Measurements from ENCODE around the gene PCNT. TPM values are rescaled to one million over a fixed set of nuclear protein-coding genes. Genes with fewer than 3 reads are reported as not detected.

Gene PCNT
- total and polyA plus RNA-seq, 2 of the 8 experiments (the other 6 are each of a cell fraction or from before 2014, with no cell fraction given) = 9.9 to 45.1 TPM

GRCh38 chr21:46441331-46441730 lies 117.4 kb downstream of the PCNT start:
- no peak overlapping the region for H3K18ac ChIP-seq (ENCODE audit: extremely low read depth, low read length)
- no peak overlapping the region for H3K9ac ChIP-seq (replicated peaks in 1 of 4; ENCODE audit: extremely low read depth in 1 of 4, low read depth in 3 of 4, low read length in 3 of 4)
- no peak overlapping the region for H4K8ac ChIP-seq (ENCODE audit: extremely low read depth, insufficient read depth, low read length)
- no peak overlapping the region for H3K23ac ChIP-seq (ENCODE audit: insufficient read length)
- no peak overlapping the region for H2BK120ac ChIP-seq (replicated peaks; ENCODE audit: low read depth, low read length)
- no peak overlapping the region for H2BK5ac ChIP-seq (ENCODE audit: low read depth, low read length)
- no peak overlapping the region for H2AFZ ChIP-seq (ENCODE audit: low read length)
- peaks cover 0 to 2% of the 10 kb centered on the region in 2 experiments for H4K20me1 ChIP-seq (replicated peaks in 1 of 2; ENCODE audit: control insufficient read depth in 1 of 2, insufficient read depth in 2 of 2, low read length in 2 of 2)
- TF ChIP-seq CHD1 (IDR thresholded peaks at IDR 0.05; ENCODE audit: low read depth, low read length) = no peak
- no peak for TF ChIP-seq RNF2 (IDR thresholded peaks at IDR 0.05; ENCODE audit: borderline replicate concordance, low read depth, low read length, missing control alignments, poor library complexity, severe bottlenecking)
- no peak for TF ChIP-seq BACH1 (IDR thresholded peaks at IDR 0.05; ENCODE audit: low read length)
- H4K91ac ChIP-seq (replicated peaks; ENCODE audit: insufficient read length, low read length) = no peak overlapping the region
- no peak overlapping the region for H4K5ac ChIP-seq (ENCODE audit: insufficient read length, low read depth, low read length)
- no peak for DNase-seq (ENCODE audit: low read depth in 1 of 2, low spot score in 2 of 2)
- WGBS, 2 experiments (ENCODE audit: extremely low coverage in 1 of 2, insufficient coverage in 1 of 2, insufficient read length in 1 of 2, insufficient replicate concordance in 2 of 2, low coverage in 1 of 2, low lambda C conversion rate in 2 of 2, missing lambda C conversion rate in 1 of 2) = 95% methylated on average over 11 of the region's 14 CpGs; no CpG with 5 or more reads in 1 of the 2 experiments
- no peaks in the 10 kb centered on the region for H3K9me3 ChIP-seq (ENCODE audit: insufficient read depth in 2 of 2, low read depth in 1 of 2, low read length in 1 of 2)
- FAIRE-seq = no peak
- no peaks in the 10 kb centered on the region for H3K23me2 ChIP-seq (ENCODE audit: low read depth, low read length)
- ChIA-PET POLR2A (ENCODE audit: partially characterized antibody) (no interaction called here), CTCF (ENCODE audit: partially characterized antibody) (no interaction called here)
- H3K4me3 ChIP-seq (ENCODE audit: extremely low read depth in 1 of 4, insufficient read depth in 2 of 4, low read depth in 3 of 4, low read length in 4 of 4) = no peak overlapping the region
- H3K27me3 ChIP-seq (replicated peaks in 1 of 4; ENCODE audit: control insufficient read depth in 3 of 4, extremely low read depth in 1 of 4, insufficient read depth in 3 of 4, low read length in 3 of 4) = no peaks in the 10 kb centered on the region
- H3K4me1 ChIP-seq (replicated peaks in 1 of 4; ENCODE audit: control insufficient read depth in 3 of 4, insufficient read depth in 4 of 4, low read length in 3 of 4) = peaks cover 0 to 4% (median 0%) of the 10 kb centered on the region in 4 experiments; a peak in 2 of 7 replicates
- H3K79me2 ChIP-seq (ENCODE audit: control insufficient read depth in 1 of 2, insufficient read depth in 2 of 2, low read length in 2 of 2) = no peaks in the 10 kb centered on the region
- no peak overlapping the region; the same call in 1 of the 2 replicates for H3K27ac ChIP-seq (ENCODE audit: low read depth, low read length)
- H3K4ac ChIP-seq (replicated peaks; ENCODE audit: insufficient read length, low read depth, low read length) = no peak overlapping the region
- H3K14ac ChIP-seq (ENCODE audit: insufficient read length) = no peak overlapping the region
- no peak overlapping the region for H2AK5ac ChIP-seq (ENCODE audit: low read depth, low read length)
- H2BK12ac ChIP-seq (ENCODE audit: low read depth, low read length) = no peak overlapping the region
- no peak overlapping the region for H3K4me2 ChIP-seq (ENCODE audit: insufficient read depth in 1 of 2, low read depth in 2 of 2, low read length in 2 of 2)
- H2BK15ac ChIP-seq (ENCODE audit: low read length) = no peak overlapping the region
- H3K79me1 ChIP-seq (ENCODE audit: low read depth, low read length) = no peaks in the 10 kb centered on the region
- H3K36me3 ChIP-seq (ENCODE audit: control insufficient read depth in 2 of 4, insufficient read depth in 4 of 4, low read length in 3 of 4) = peaks cover 16 to 65% (median 33%) of the 10 kb centered on the region in 4 experiments
- H2BK20ac ChIP-seq (ENCODE audit: low read length) = no peak overlapping the region
- no peak overlapping the region for H3K56ac ChIP-seq (replicated peaks; ENCODE audit: insufficient read length, low read depth, low read length)
